Adrenal gland (tissue), 5 donors: Measurements from ENCODE around the gene RAMP1.

Experiments used
- POLR2A ChIP-seq, 2 donors: fragments of 450-650 bp; IDR thresholded peaks; one replicate each; pipeline ENCODE4 v1.6.1; 2017; ENCODE audit warnings: antibody characterized with exemption in 2 of 2, mild to moderate bottlenecking in 2 of 2, moderate library complexity in 1 of 2
- TF ChIP-seq, protein P1 (sequence below), 6 experiments: fragments of 450-650 bp in 4 of 6; fragments of 200-600 bp in 2 of 6; sonication (generic) in 1 of 6; IDR thresholded peaks; 1 replicate in 5 of 6; 2 replicates in 1 of 6; pipeline versions ENCODE4 v1.5.1 to v1.8.0; 2016 to 2021; ENCODE audit warnings: antibody characterized with exemption in 6 of 6, mild to moderate bottlenecking in 2 of 6, moderate library complexity in 1 of 6
- donor health status: DM: no; HTN: no; CAD: no.

DNA sequence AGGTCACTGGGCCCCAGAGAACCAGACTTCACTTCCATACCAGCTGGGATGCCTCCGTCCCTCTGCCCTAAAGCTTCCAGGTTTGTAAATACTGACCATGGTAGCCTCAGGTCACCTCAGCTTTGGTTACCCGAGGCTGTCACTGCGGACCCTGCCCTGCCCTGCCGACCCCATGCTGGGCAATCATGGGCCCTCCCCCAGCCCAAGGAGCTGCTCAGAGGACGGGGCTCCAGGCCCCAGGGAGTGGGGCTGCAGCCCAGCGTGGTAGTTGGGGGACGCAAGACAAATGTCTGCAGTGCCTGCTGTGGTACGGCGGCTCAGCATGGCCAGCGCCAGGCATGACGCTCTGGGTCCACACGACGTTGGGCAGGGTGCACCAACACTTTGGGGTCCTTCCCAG is 25.3 kb downstream of the RAMP1 start:
- no peak for TF ChIP-seq POLR2A (IDR thresholded peaks at IDR 0.05)
- TF ChIP-seq, protein P1, sequence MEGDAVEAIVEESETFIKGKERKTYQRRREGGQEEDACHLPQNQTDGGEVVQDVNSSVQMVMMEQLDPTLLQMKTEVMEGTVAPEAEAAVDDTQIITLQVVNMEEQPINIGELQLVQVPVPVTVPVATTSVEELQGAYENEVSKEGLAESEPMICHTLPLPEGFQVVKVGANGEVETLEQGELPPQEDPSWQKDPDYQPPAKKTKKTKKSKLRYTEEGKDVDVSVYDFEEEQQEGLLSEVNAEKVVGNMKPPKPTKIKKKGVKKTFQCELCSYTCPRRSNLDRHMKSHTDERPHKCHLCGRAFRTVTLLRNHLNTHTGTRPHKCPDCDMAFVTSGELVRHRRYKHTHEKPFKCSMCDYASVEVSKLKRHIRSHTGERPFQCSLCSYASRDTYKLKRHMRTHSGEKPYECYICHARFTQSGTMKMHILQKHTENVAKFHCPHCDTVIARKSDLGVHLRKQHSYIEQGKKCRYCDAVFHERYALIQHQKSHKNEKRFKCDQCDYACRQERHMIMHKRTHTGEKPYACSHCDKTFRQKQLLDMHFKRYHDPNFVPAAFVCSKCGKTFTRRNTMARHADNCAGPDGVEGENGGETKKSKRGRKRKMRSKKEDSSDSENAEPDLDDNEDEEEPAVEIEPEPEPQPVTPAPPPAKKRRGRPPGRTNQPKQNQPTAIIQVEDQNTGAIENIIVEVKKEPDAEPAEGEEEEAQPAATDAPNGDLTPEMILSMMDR (IDR thresholded peaks at IDR 0.05), result no peak
